Natural killer cell treated with Interleukin-12 subunit alpha and Interleukin-12 subunit beta and Interleukin-15 and Interleukin-18, amount 100 ng/mL, for 72 hours (primary cell): ENCODE results near the gene SNX3. TPM values are rescaled to one million over a fixed set of nuclear protein-coding genes. Genes with fewer than 3 reads are reported as not detected.

ENCODE experiments used
- total RNA-seq, 2 donors: library from RNA; stranded (reverse); gene quantifications; one replicate each; pipeline ENCODE4 v1.2.3, GENCODE V29; 2022

The SNX3 gene
- total RNA-seq, 2 donors from 2014 or later = 40.8 to 76.6 TPM

Other genes with a start within 250 kb of the SNX3 start
- 10 to 100 TPM; 37.7 to 55.6 TPM for gene OSTM1, start 186.3 kb downstream of the SNX3 start, total RNA-seq
- not detected for gene NR2E1, start 95.0 kb downstream of the SNX3 start, total RNA-seq
- 1 to 10 TPM; 4.6 to 5.0 TPM for gene AFG1L, start 34.0 kb upstream of the SNX3 start, total RNA-seq